C4-2B (cell line): ENCODE measurements around the gene PSMA3.

Experiments used
- CTCF ChIP-seq: fragments of 450-650 bp; conservative IDR thresholded peaks from 2 replicates; pipeline ENCODE4 v1.5.1; 2017; ENCODE audit warnings: mild to moderate bottlenecking
- ZFX ChIP-seq: fragments of 450-650 bp; IDR thresholded peaks from 2 replicates; pipeline ENCODE4 v1.6.1; 2017

GRCh38 chr14:58307597-58308316 is 63.1 kb downstream of the PSMA3 start:
- no peak for TF ChIP-seq CTCF
- no peak for TF ChIP-seq ZFX
